CD4-positive, alpha-beta memory T cell (primary cell): ENCODE measurements around the gene UGT1A9. TPM values are rescaled to one million over a fixed set of nuclear protein-coding genes. Genes with fewer than 3 reads are reported as not detected.
"Not testable (repeated sequence)": the region's sequence is repeated elsewhere in the genome, so short reads cannot be mapped to it uniquely, and the experiment has no call there.

Experiments
- CTCF ChIA-PET: fragments of 350-600 bp; sonication (Branson Sonifier 250); formaldehyde crosslinking; loops from one replicate; lab custom pipeline; 2021; ENCODE audit warnings: inconsistent platforms; ENCODE audit not compliant: partially characterized antibody; lab: Charles Lee
- POLR2A ChIA-PET: fragments of 350-600 bp; sonication (Branson Sonifier 250); formaldehyde crosslinking; loops from one replicate; lab custom pipeline; 2021; ENCODE audit not compliant: partially characterized antibody; lab: Charles Lee
- DNase-seq, 5 donors: peaks; one replicate each; pipeline versions ENCODE4 v3.0.0 to v3.0.0-alpha.2; 2020 to 2022; ENCODE audit warnings: mixed read lengths in 1 of 5
- H3K27ac ChIP-seq: one replicate; pipeline ENCODE4 v1.7.0; 2013; ENCODE audit warnings: low read depth, low read length
- H3K27me3 ChIP-seq: 2 replicates; pipeline ENCODE4 v1.7.0; 2013; ENCODE audit warnings: mild to moderate bottlenecking, low read length, moderate library complexity; ENCODE audit not compliant: insufficient read depth
- H3K36me3 ChIP-seq: 2 replicates; pipeline ENCODE4 v1.7.0; 2013; ENCODE audit warnings: mild to moderate bottlenecking, low read length, moderate library complexity; ENCODE audit not compliant: insufficient read depth
- H3K4me1 ChIP-seq: 2 replicates; pipeline ENCODE4 v1.7.0; 2013; ENCODE audit warnings: mild to moderate bottlenecking, low read length, moderate library complexity; ENCODE audit not compliant: insufficient read depth
- H3K4me3 ChIP-seq, 2 donors: one replicate each; pipeline ENCODE4 v1.7.0; 2013; ENCODE audit warnings: low read length in 2 of 2, mild to moderate bottlenecking in 1 of 2
- H3K9me3 ChIP-seq, 2 donors: one replicate each; pipeline ENCODE4 v1.7.0; 2013; ENCODE audit warnings: low read length in 2 of 2, control low read depth in 1 of 2; ENCODE audit not compliant: control insufficient read depth in 1 of 2
- H3K27ac Mint-ChIP-seq, 7 donors: one replicate each; pipeline ENCODE4 v1.8.0; 2020 to 2021; ENCODE audit warnings: mixed read lengths in 7 of 7, mild to moderate bottlenecking in 6 of 7, inconsistent platforms in 3 of 7, moderate library complexity in 3 of 7
- H3K27me3 Mint-ChIP-seq, 2 donors: one replicate each; pipeline ENCODE4 v1.8.0; 2020 to 2021; ENCODE audit warnings: mixed read lengths in 2 of 2
- H3K36me3 Mint-ChIP-seq, 2 donors: one replicate each; pipeline ENCODE4 v1.8.0; 2020 to 2021; ENCODE audit warnings: mixed read lengths in 2 of 2, inconsistent platforms in 1 of 2, mild to moderate bottlenecking in 1 of 2
- H3K4me1 Mint-ChIP-seq, 4 donors: one replicate each; pipeline ENCODE4 v1.8.0; 2020 to 2021; ENCODE audit warnings: mixed read lengths in 4 of 4, mild to moderate bottlenecking in 1 of 4
- H3K4me3 Mint-ChIP-seq, 8 donors: one replicate each; pipeline ENCODE4 v1.8.0; 2020 to 2021; ENCODE audit warnings: mixed read lengths in 8 of 8, mild to moderate bottlenecking in 7 of 8, moderate library complexity in 6 of 8, inconsistent platforms in 3 of 8
- H3K9me3 Mint-ChIP-seq, 8 donors: one replicate each; pipeline ENCODE4 v1.8.0; 2020 to 2021; ENCODE audit warnings: mixed read lengths in 8 of 8, mild to moderate bottlenecking in 5 of 8, inconsistent platforms in 3 of 8, moderate library complexity in 1 of 8
- intact Hi-C: fragments of 100-400 bp; cut with micrococcal nuclease; formaldehyde crosslinking; loops from one replicate; pipeline ENCODE4 v1.15.1; 2023
- polyA plus RNA-seq, 2 donors: library from polyadenylated mRNA; unstranded; fragments of 300-500 nt; fragmentation: Illumina TruSeq; gene quantifications; one replicate each; pipeline ENCODE4 v1.2.3, GENCODE V29; 2021
- total RNA-seq, 2 experiments: library from RNA; stranded (reverse); gene quantifications; one replicate each; pipeline ENCODE4 v1.2.3, GENCODE V29; 2021

Gene UGT1A9
- total and polyA plus RNA-seq, 4 experiments from 2014 or later = not detected

- H3K4me3 ChIP-seq, H3K27ac Mint-ChIP-seq, H3K27me3 ChIP-seq, H3K9me3 ChIP-seq, H3K4me1 Mint-ChIP-seq, intact Hi-C loops, H3K36me3 Mint-ChIP-seq, H3K36me3 ChIP-seq, H3K4me3 Mint-ChIP-seq, H3K9me3 Mint-ChIP-seq, H3K27ac ChIP-seq, DNase-seq, H3K4me1 ChIP-seq, CTCF ChIA-PET, POLR2A ChIA-PET: not testable (repeated sequence)
- H3K27me3 Mint-ChIP-seq = peaks cover 18 to 31% of the 10 kb centered on the region in 2 donors
Observed at GRCh38 chr2:233736868-233737653, 65.4 kb downstream of the UGT1A9 start.

GRCh38 chr2:233740870-233741269 is 69.2 kb downstream of the UGT1A9 start:
- Mint-ChIP-seq H3K9me3 (no peaks in the 10 kb centered on the region), H3K4me1 (no peaks in the 10 kb centered on the region), H3K27ac (no peak overlapping the region), H3K27me3 (peaks cover 15 to 29% of the 10 kb centered on the region in 2 donors), H3K36me3 (no peaks in the 10 kb centered on the region), H3K4me3 (no peak overlapping the region)
- Histone ChIP-seq H3K4me1 (no peaks in the 10 kb centered on the region), H3K27ac (no peak overlapping the region), H3K4me3 (no peak overlapping the region), H3K36me3 (no peaks in the 10 kb centered on the region), H3K9me3 (no peaks in the 10 kb centered on the region), H3K27me3 (no peaks in the 10 kb centered on the region)
- CTCF ChIA-PET = no interaction called here
- intact Hi-C loops = no loop called here
- POLR2A ChIA-PET = no interaction called here
- DNase-seq = no peak

GRCh38 chr2:233743464-233744259 is 72.0 kb downstream of the UGT1A9 start:
- Histone ChIP-seq H3K27me3 (no peaks in the 10 kb centered on the region), H3K4me3 (no peak overlapping the region), H3K36me3 (no peaks in the 10 kb centered on the region), H3K9me3 (no peaks in the 10 kb centered on the region), H3K27ac (no peak overlapping the region), H3K4me1 (no peaks in the 10 kb centered on the region)
- CTCF ChIA-PET = no interaction called here
- Mint-ChIP-seq H3K27me3 (peaks cover 12 to 28% of the 10 kb centered on the region in 2 donors), H3K4me3 (no peak overlapping the region), H3K4me1 (no peaks in the 10 kb centered on the region), H3K36me3 (no peaks in the 10 kb centered on the region), H3K27ac (no peak overlapping the region), H3K9me3 (no peaks in the 10 kb centered on the region)
- no peak for DNase-seq
- intact Hi-C loops = no loop called here
- POLR2A ChIA-PET = no interaction called here

GRCh38 chr2:233745073-233745755 is 73.5 kb downstream of the UGT1A9 start:
- Histone ChIP-seq H3K9me3 (no peaks in the 10 kb centered on the region), H3K27ac (no peak overlapping the region), H3K27me3 (no peaks in the 10 kb centered on the region), H3K4me1 (no peaks in the 10 kb centered on the region), H3K4me3 (no peak overlapping the region), H3K36me3 (no peaks in the 10 kb centered on the region)
- Mint-ChIP-seq H3K4me3 (no peak overlapping the region), H3K9me3 (peaks cover 0 to 6% (median 5%) of the 10 kb centered on the region in 8 donors), H3K4me1 (no peaks in the 10 kb centered on the region), H3K27ac (peak overlapping the region in 1 of 7 donors; percentile 10), H3K36me3 (peaks cover 0 to 2% of the 10 kb centered on the region in 2 donors), H3K27me3 (peaks cover 12 to 32% of the 10 kb centered on the region in 2 donors)
- CTCF ChIA-PET = no interaction called here
- POLR2A ChIA-PET = no interaction called here
- intact Hi-C loops = no loop called here
- DNase-seq = no peak

- H3K36me3 ChIP-seq, H3K27ac Mint-ChIP-seq, H3K4me3 ChIP-seq, H3K4me1 ChIP-seq, intact Hi-C loops, H3K4me3 Mint-ChIP-seq, DNase-seq, H3K36me3 Mint-ChIP-seq, CTCF ChIA-PET, H3K4me1 Mint-ChIP-seq, H3K27ac ChIP-seq, POLR2A ChIA-PET, H3K9me3 ChIP-seq, H3K27me3 ChIP-seq: not testable (repeated sequence)
- H3K27me3 Mint-ChIP-seq = peaks cover 11 to 33% of the 10 kb centered on the region in 2 donors
- H3K9me3 Mint-ChIP-seq = peaks cover 0 to 11% (median 7%) of the 10 kb centered on the region in 8 donors
Observed at GRCh38 chr2:233745838-233746237, 74.1 kb downstream of the UGT1A9 start.

- Histone ChIP-seq H3K27ac (no peak overlapping the region), H3K4me1 (no peaks in the 10 kb centered on the region), H3K36me3 (no peaks in the 10 kb centered on the region), H3K4me3 (no peak overlapping the region), H3K27me3 (no peaks in the 10 kb centered on the region), H3K9me3 (no peaks in the 10 kb centered on the region)
- no peak overlapping the region for H3K27ac Mint-ChIP-seq
- POLR2A ChIA-PET = no interaction called here
- no peak for DNase-seq
- H3K36me3 Mint-ChIP-seq = peaks cover 0 to 3% of the 10 kb centered on the region in 2 donors
- H3K27me3 Mint-ChIP-seq = peaks cover 11 to 35% of the 10 kb centered on the region in 2 donors
- intact Hi-C loops = no loop called here
- no peak overlapping the region for H3K4me3 Mint-ChIP-seq
- H3K9me3 Mint-ChIP-seq = peaks cover 2 to 20% (median 14%) of the 10 kb centered on the region in 8 donors
- CTCF ChIA-PET = no interaction called here
- no peaks in the 10 kb centered on the region for H3K4me1 Mint-ChIP-seq
Observed at GRCh38 chr2:233746475-233747282, 75.0 kb downstream of the UGT1A9 start.

- peaks cover 2 to 22% (median 17%) of the 10 kb centered on the region in 8 donors for H3K9me3 Mint-ChIP-seq
- Histone ChIP-seq H3K36me3 (no peaks in the 10 kb centered on the region), H3K27me3 (no peaks in the 10 kb centered on the region), H3K4me1 (no peaks in the 10 kb centered on the region), H3K4me3 (no peak overlapping the region), H3K9me3 (no peaks in the 10 kb centered on the region), H3K27ac (no peak overlapping the region)
- H3K4me3 Mint-ChIP-seq = no peak overlapping the region
- POLR2A ChIA-PET = no interaction called here
- H3K4me1 Mint-ChIP-seq = no peaks in the 10 kb centered on the region
- H3K36me3 Mint-ChIP-seq = peaks cover 0 to 3% of the 10 kb centered on the region in 2 donors
- no peak overlapping the region for H3K27ac Mint-ChIP-seq
- DNase-seq = no peak
- CTCF ChIA-PET = no interaction called here
- intact Hi-C loops = no loop called here
- peaks cover 11 to 36% of the 10 kb centered on the region in 2 donors for H3K27me3 Mint-ChIP-seq
Observed at GRCh38 chr2:233747283-233747544, 75.5 kb downstream of the UGT1A9 start.
